HepG2 (cell line): ENCODE measurements around the gene PCSK2.

Experiments used
- EZH2 ChIP-seq: conservative IDR thresholded peaks from 2 replicates; pipeline ENCODE4 v1.6.1; 2012; ENCODE audit warnings: mild to moderate bottlenecking, low read depth, low read length, moderate library complexity
- MYC ChIP-seq: sonication (generic); formaldehyde crosslinking; IDR thresholded peaks from 2 replicates; pipeline ENCODE4 v1.9.0; 2021; ENCODE audit warnings: missing genetic modification reagents, borderline replicate concordance

- TF ChIP-seq MYC (CRISPR knock-in tag) (no peak), EZH2 (no peak)
Measured at GRCh38 chr20:17460119-17460518, 233.3 kb downstream of the PCSK2 start.
